Activated CD4-positive, alpha-beta T cell treated with anti-CD3 and anti-CD28 coated beads, Interleukin-2, amount 10 ng/mL, durations not matched to agents 24 days and 14 days (primary cell): ENCODE measurements around the gene COPS9. TPM values are rescaled to one million over a fixed set of nuclear protein-coding genes. Genes with fewer than 3 reads are reported as not detected.

Experiments used
- total RNA-seq: library from RNA; stranded (reverse); gene quantifications from 2 replicates; pipeline ENCODE4 v1.2.3, GENCODE V29; 2022

The COPS9 gene
- total RNA-seq, 1 donor from 2014 or later = 135 TPM

Other genes with a start within 250 kb of the COPS9 start
- gene NDUFA10, start 111.0 kb downstream of the COPS9 start, total RNA-seq = 96.6 and 121 TPM in 2 replicates
- gene OR6B2, start 105.9 kb downstream of the COPS9 start, total RNA-seq = not detected in 2 replicates
- not detected in 2 replicates for gene OR6B3, start 82.8 kb downstream of the COPS9 start, total RNA-seq
- gene OTOS, start 4.4 kb upstream of the COPS9 start, total RNA-seq = not detected in 2 replicates